GM23248 (cell line): ENCODE results near the gene IGFALS. TPM values are rescaled to one million over a fixed set of nuclear protein-coding genes. Genes with fewer than 3 reads are reported as not detected.

Experiments
- DNase-seq: peaks from one replicate; pipeline ENCODE4 v3.0.0-alpha.2; 2015
- H2AFZ ChIP-seq: fragments of 200-600 bp; sonication (generic); 2 replicates; pipeline ENCODE4 v1.6.1; 2016; ENCODE audit warnings: antibody characterized with exemption
- H3F3A ChIP-seq: fragments of 200-600 bp; sonication (generic); 2 replicates; pipeline ENCODE4 v1.6.1; 2016; ENCODE audit warnings: mild to moderate bottlenecking, antibody characterized with exemption, mixed run types; ENCODE audit not compliant: insufficient read depth
- H3K27ac ChIP-seq: fragments of 200-600 bp; sonication (generic); 2 replicates; pipeline ENCODE4 v1.5.1; 2016; ENCODE audit warnings: mild to moderate bottlenecking
- H3K27me3 ChIP-seq: fragments of 200-600 bp; sonication (generic); replicated peaks from 2 replicates; pipeline ENCODE4 v1.6.1; 2016; ENCODE audit warnings: mild to moderate bottlenecking; ENCODE audit not compliant: insufficient read depth
- H3K36me3 ChIP-seq: fragments of 200-600 bp; sonication (generic); 2 replicates; pipeline ENCODE4 v1.6.1; 2016; ENCODE audit warnings: low read depth, mild to moderate bottlenecking
- H3K4me1 ChIP-seq: fragments of 200-600 bp; sonication (generic); 2 replicates; pipeline ENCODE4 v1.6.1; 2016; ENCODE audit warnings: mild to moderate bottlenecking; ENCODE audit not compliant: insufficient read depth
- H3K4me2 ChIP-seq: fragments of 200-600 bp; sonication (generic); one replicate; pipeline ENCODE4 v1.6.1; 2016; ENCODE audit warnings: mild to moderate bottlenecking; ENCODE audit not compliant: unreplicated experiment
- H3K4me3 ChIP-seq: fragments of 200-600 bp; sonication (generic); 2 replicates; pipeline ENCODE4 v1.5.1; 2016; ENCODE audit warnings: mild to moderate bottlenecking
- H3K79me2 ChIP-seq: fragments of 200-600 bp; sonication (generic); 2 replicates; pipeline ENCODE4 v1.6.1; 2016; ENCODE audit warnings: mild to moderate bottlenecking; ENCODE audit not compliant: insufficient read depth
- H3K9ac ChIP-seq: fragments of 200-600 bp; sonication (generic); 2 replicates; pipeline ENCODE4 v1.6.1; 2016; ENCODE audit warnings: mild to moderate bottlenecking
- H3K9me2 ChIP-seq: fragments of 200-600 bp; sonication (generic); 2 replicates; pipeline ENCODE4 v1.6.1; 2016; ENCODE audit warnings: mixed run types, mild to moderate bottlenecking, moderate library complexity; ENCODE audit not compliant: insufficient read depth
- H3K9me3 ChIP-seq: fragments of 200-600 bp; sonication (generic); one replicate; pipeline ENCODE4 v1.6.1; 2017; ENCODE audit warnings: low read depth
- H4K20me1 ChIP-seq: fragments of 200-600 bp; sonication (generic); 2 replicates; pipeline ENCODE4 v1.6.0; 2016; ENCODE audit not compliant: insufficient read depth
- EZH2 ChIP-seq: fragments of 200-600 bp; sonication (generic); IDR thresholded peaks from 2 replicates; pipeline ENCODE4 v1.6.1; 2018; ENCODE audit warnings: antibody characterized with exemption, mild to moderate bottlenecking; ENCODE audit not compliant: insufficient read depth, poor library complexity, severe bottlenecking
- EZH2phosphoT487 ChIP-seq: fragments of 200-600 bp; sonication (generic); IDR thresholded peaks from 2 replicates; pipeline ENCODE4 v1.6.1; 2018; ENCODE audit warnings: antibody characterized with exemption, moderate library complexity, mild to moderate bottlenecking, low read depth; ENCODE audit not compliant: insufficient read depth
- WGBS, 2 experiments: methylation state at CpG; one replicate each; pipeline ENCODE4 v1.1.6; 2015 to 2017; ENCODE audit warnings: low lambda C conversion rate in 2 of 2, low coverage in 1 of 2; ENCODE audit errors: missing lambda C conversion rate in 2 of 2; 5-methylcytosine and 5-hydroxymethylcytosine counted together
- in situ Hi-C: fragments of 300-500 bp; cut with MboI; formaldehyde crosslinking; loops from 2 replicates; pipeline ENCODE4 v1.15.0; 2020
- polyA plus RNA-seq: library from polyadenylated mRNA; unstranded; fragments of >200 nt; fragmentation: Nextera tagmentation; extraction: Ambion mirVana; gene quantifications from 2 replicates; pipeline ENCODE4 v1.2.1, GENCODE V29; 2016
- total RNA-seq: library from RNA; depleted of rRNA; stranded (reverse); fragments of >200 nt; shearing (Covaris generic); gene quantifications from 2 replicates; pipeline ENCODE4 v1.2.3, GENCODE V29; 2014

The IGFALS gene
- total and polyA plus RNA-seq, 2 experiments from 2014 or later: not detected

GRCh38 chr16:1766231-1766630, 27.3 kb downstream of the IGFALS start:
- Histone ChIP-seq H4K20me1 (no peaks in the 10 kb centered on the region), H3K36me3 (no peaks in the 10 kb centered on the region), H3K9me3 (no peaks in the 10 kb centered on the region), H3K27me3 (no peaks in the 10 kb centered on the region), H3K4me1 (peaks cover 4% of the 10 kb centered on the region; the same call in 1 of the 2 replicates), H3K79me2 (no peaks in the 10 kb centered on the region), H3K9me2 (no peaks in the 10 kb centered on the region), H3K9ac (no peak overlapping the region), H3K4me3 (no peak overlapping the region), H2AFZ (no peak overlapping the region), H3K27ac (no peak overlapping the region), H3K4me2 (no peak overlapping the region), H3F3A (peaks cover 7% of the 10 kb centered on the region; the same call in 1 of the 2 replicates)
- DNase-seq: no peak
- no peak for TF ChIP-seq EZH2
- TF ChIP-seq EZH2phosphoT487: no peak
- WGBS, 2 experiments: 93% methylated on average over 15 to 19 of the region's 19 CpGs
- in situ Hi-C loops: no loop called here

GRCh38 chr16:1765826-1766225, 27.7 kb downstream of the IGFALS start:
- Histone ChIP-seq H3K9ac (no peak overlapping the region), H3F3A (peaks cover 7% of the 10 kb centered on the region; the same call in 1 of the 2 replicates), H3K4me2 (no peak overlapping the region), H3K36me3 (no peaks in the 10 kb centered on the region), H3K79me2 (no peaks in the 10 kb centered on the region), H3K9me3 (no peaks in the 10 kb centered on the region), H3K27ac (no peak overlapping the region), H2AFZ (no peak overlapping the region), H3K9me2 (no peaks in the 10 kb centered on the region), H3K4me3 (no peak overlapping the region), H3K27me3 (no peaks in the 10 kb centered on the region), H4K20me1 (no peaks in the 10 kb centered on the region), H3K4me1 (peaks cover 4% of the 10 kb centered on the region; the same call in 1 of the 2 replicates)
- in situ Hi-C loops: no loop called here
- TF ChIP-seq EZH2phosphoT487 (no peak), EZH2 (no peak)
- no peak for DNase-seq
- WGBS, 2 experiments: 94 to 95% methylated on average over 22 of the region's 22 CpGs

GRCh38 chr16:1764971-1765370, 28.5 kb downstream of the IGFALS start:
- Histone ChIP-seq H3F3A (peaks cover 3% of the 10 kb centered on the region; the same call in 1 of the 2 replicates), H3K4me3 (no peak overlapping the region)

GRCh38 chr16:1763521-1764511, 29.7 kb downstream of the IGFALS start:
- no peak for TF ChIP-seq EZH2phosphoT487
- TF ChIP-seq EZH2: no peak
- WGBS, 2 experiments: 87 to 91% methylated on average over 31 to 81 of the region's 81 CpGs
- no peaks in the 10 kb centered on the region for H3K4me1 ChIP-seq
- no peak overlapping the region for H2AFZ ChIP-seq
- H3K27me3 ChIP-seq: no peaks in the 10 kb centered on the region
- H4K20me1 ChIP-seq: no peaks in the 10 kb centered on the region
- H3K79me2 ChIP-seq: no peaks in the 10 kb centered on the region
- H3K4me3 ChIP-seq: no peak overlapping the region
- H3K27ac ChIP-seq: no peak overlapping the region
- no peaks in the 10 kb centered on the region for H3K9me3 ChIP-seq
- no peak overlapping the region for H3K9ac ChIP-seq
- no peak overlapping the region for H3K4me2 ChIP-seq
- DNase-seq: no peak
- no peaks in the 10 kb centered on the region for H3K36me3 ChIP-seq
- H3K9me2 ChIP-seq: no peaks in the 10 kb centered on the region
- in situ Hi-C loops: no loop called here
- H3F3A ChIP-seq: no peaks in the 10 kb centered on the region

More at GRCh38 chr16:1764971-1765370, 28.5 kb downstream of the IGFALS start:
- Histone ChIP-seq H3K9ac (no peak overlapping the region), H3K79me2 (no peaks in the 10 kb centered on the region), H3K36me3 (no peaks in the 10 kb centered on the region), H4K20me1 (no peaks in the 10 kb centered on the region), H3K9me2 (no peaks in the 10 kb centered on the region), H3K4me2 (no peak overlapping the region), H3K27me3 (no peaks in the 10 kb centered on the region), H3K27ac (no peak overlapping the region), H3K9me3 (no peaks in the 10 kb centered on the region), H3K4me1 (no peaks in the 10 kb centered on the region), H2AFZ (no peak overlapping the region)
- DNase-seq: no peak
- 90 to 92% methylated on average over 19 to 20 of the region's 21 CpGs for WGBS, 2 experiments
- in situ Hi-C loops: no loop called here
- TF ChIP-seq EZH2phosphoT487: no peak
- no peak for TF ChIP-seq EZH2
